ENCODE data around the gene PCDHA12. TPM values are rescaled to one million over a fixed set of nuclear protein-coding genes. Genes with fewer than 3 reads are reported as not detected.
"Not testable (repeated sequence)": the region's sequence is repeated elsewhere in the genome, so short reads cannot be mapped to it uniquely, and the experiment has no call there.

Gene PCDHA12
- total and polyA plus RNA-seq, 10 donors: 0.06 to 0.79 (median 0.22) TPM; not detected in 5

DNA sequence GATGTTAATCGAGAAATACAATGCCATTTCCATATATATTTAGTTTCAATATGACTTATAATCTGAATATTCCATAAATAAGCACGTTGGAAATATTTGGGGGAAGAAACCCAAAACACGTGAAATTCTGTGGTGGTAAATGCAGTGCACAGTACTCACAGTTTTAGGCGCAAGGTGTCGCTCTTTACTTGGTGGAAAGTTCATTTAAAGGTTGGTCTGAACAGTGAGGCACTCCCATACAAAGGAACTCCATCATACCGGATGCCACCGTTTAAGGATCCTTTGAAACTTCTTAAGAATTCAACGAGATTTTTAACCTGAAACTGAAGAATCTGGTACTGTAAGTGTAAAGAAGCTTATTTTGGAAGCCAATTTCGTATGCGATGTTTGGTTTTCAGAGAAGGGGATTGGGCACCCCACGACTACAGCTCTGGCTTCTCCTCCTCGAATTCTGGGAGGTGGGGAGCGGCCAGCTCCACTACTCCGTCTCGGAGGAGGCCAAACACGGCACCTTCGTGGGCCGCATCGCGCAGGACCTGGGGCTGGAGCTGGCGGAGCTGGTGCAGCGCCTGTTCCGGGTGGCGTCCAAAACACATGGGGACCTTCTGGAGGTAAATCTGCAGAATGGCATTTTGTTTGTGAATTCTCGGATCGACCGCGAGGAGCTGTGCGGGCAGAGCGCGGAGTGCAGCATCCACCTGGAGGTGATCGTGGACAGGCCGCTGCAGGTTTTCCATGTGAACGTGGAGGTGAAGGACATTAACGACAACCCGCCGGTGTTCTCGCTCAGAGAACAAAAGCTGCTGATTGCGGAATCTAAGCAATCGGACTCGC, 6.2 kb upstream of the PCDHA12 start, which contains the start of gene PCDHA11:
TSS of gene PCDHA11 (plus strand) at position 237 of the 834 bp plus-strand sequence. CDS start at position 384, 147 bp downstream.
- intact Hi-C loops (cut with DNase I; ENCODE audit: low total_unique reads): no loop called here
- Histone ChIP-seq H3K27ac (no peak within 1 kb of the TSS), H3K9me3 (peaks cover 0 to 41% (median 25%) of the 10 kb centered on the region in 8 donors), H3K4me1 (no peaks in the 10 kb centered on the region), H3K4me3 (peak within 1 kb of the TSS in 2 of 8 donors; percentile 21 to 35), H3K27me3 (replicated peaks in 1 of 7) (peaks cover 0 to 80% (median 8%) of the 10 kb centered on the region in 7 donors), H3K36me3 (no peaks in the 10 kb centered on the region)
- 17 to 29% (median 20%) methylated on average over 28 to 41 of the region's 41 CpGs for WGBS, 5 donors
- DNase-seq: no peak
- no peak for TF ChIP-seq POLR2A (IDR thresholded peaks at IDR 0.05)
- TF ChIP-seq, protein P1, sequence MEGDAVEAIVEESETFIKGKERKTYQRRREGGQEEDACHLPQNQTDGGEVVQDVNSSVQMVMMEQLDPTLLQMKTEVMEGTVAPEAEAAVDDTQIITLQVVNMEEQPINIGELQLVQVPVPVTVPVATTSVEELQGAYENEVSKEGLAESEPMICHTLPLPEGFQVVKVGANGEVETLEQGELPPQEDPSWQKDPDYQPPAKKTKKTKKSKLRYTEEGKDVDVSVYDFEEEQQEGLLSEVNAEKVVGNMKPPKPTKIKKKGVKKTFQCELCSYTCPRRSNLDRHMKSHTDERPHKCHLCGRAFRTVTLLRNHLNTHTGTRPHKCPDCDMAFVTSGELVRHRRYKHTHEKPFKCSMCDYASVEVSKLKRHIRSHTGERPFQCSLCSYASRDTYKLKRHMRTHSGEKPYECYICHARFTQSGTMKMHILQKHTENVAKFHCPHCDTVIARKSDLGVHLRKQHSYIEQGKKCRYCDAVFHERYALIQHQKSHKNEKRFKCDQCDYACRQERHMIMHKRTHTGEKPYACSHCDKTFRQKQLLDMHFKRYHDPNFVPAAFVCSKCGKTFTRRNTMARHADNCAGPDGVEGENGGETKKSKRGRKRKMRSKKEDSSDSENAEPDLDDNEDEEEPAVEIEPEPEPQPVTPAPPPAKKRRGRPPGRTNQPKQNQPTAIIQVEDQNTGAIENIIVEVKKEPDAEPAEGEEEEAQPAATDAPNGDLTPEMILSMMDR (IDR thresholded peaks at IDR 0.05 in 8 of 11, conservative IDR thresholded peaks at IDR 0.05 in 3 of 11): peak in 1 of 11 experiments; percentile 27
- TF ChIP-seq POLR2AphosphoS5 (IDR thresholded peaks at IDR 0.05): no peak

DNA sequence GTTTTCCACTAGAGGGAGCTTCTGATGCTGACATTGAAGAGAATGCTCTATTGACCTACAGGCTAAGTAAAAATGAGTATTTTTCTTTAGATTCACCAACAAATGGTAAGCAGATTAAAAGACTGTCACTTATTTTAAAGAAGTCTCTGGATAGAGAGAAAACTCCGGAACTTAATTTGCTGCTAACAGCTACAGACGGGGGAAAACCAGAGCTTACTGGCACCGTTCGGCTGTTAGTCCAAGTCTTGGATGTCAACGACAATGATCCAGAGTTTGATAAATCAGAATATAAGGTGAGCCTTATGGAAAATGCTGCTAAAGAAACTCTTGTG, 5.6 kb upstream of the PCDHA12 start:
- Histone ChIP-seq H3K4me3 (peak overlapping the region in 2 of 8 donors; percentile 21 to 35), H3K27me3 (replicated peaks in 1 of 7) (peaks cover 0 to 82% (median 11%) of the 10 kb centered on the region in 7 donors), H3K4me1 (no peaks in the 10 kb centered on the region), H3K36me3 (no peaks in the 10 kb centered on the region), H3K27ac (no peak overlapping the region), H3K9me3 (peaks cover 0 to 41% (median 25%) of the 10 kb centered on the region in 8 donors)
- TF ChIP-seq POLR2A (IDR thresholded peaks at IDR 0.05): no peak
- TF ChIP-seq POLR2AphosphoS5 (IDR thresholded peaks at IDR 0.05): no peak
- TF ChIP-seq, protein P1 (IDR thresholded peaks at IDR 0.05 in 8 of 11, conservative IDR thresholded peaks at IDR 0.05 in 3 of 11): peak in 1 of 11 experiments; percentile 12
- intact Hi-C loops (cut with DNase I; ENCODE audit: low total_unique reads): no loop called here
- no peak for DNase-seq
- WGBS, 5 donors: 51 to 65% (median 60%) methylated on average over 5 of the region's 5 CpGs

DNA sequence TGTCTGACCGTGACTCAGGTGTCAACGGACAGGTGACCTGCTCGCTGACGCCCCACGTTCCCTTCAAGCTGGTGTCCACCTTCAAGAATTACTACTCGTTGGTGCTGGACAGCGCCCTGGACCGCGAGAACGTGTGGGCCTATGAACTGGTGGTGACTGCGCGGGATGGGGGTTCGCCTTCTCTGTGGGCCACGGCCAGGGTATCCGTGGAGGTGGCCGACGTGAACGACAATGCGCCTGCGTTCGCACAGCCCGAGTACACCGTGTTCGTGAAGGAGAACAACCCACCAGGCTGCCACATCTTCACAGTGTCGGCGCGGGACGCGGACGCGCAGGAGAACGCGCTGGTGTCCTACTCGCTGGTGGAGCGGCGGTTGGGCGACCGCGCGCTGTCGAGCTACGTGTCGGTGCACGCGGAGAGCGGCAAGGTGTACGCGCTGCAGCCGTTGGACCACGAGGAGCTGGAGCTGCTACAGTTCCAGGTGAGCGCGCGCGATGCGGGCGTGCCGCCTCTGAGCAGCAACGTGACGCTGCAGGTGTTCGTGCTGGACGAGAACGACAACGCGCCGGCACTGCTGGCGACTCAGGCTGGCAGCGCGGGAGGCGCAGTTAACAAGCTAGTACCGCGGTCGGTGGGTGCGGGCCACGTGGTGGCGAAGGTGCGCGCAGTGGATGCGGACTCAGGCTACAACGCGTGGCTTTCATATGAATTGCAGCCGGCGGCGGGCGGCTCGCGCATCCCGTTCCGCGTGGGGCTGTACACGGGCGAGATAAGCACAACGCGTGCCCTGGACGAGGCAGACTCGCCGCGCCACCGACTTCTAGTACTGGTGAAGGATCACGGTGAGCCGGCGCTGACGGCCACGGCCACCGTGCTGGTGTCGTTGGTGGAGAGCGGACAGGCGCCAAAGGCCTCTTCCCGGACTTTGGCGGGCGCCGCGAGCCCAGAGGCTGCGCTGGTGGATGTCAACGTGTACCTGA, 4.6 kb upstream of the PCDHA12 start:
- Histone ChIP-seq H3K9me3 (peaks cover 0 to 46% (median 29%) of the 10 kb centered on the region in 8 donors), H3K4me1 (no peaks in the 10 kb centered on the region), H3K27me3 (replicated peaks in 1 of 7) (peaks cover 0 to 86% (median 12%) of the 10 kb centered on the region in 7 donors), H3K36me3 (no peaks in the 10 kb centered on the region), H3K27ac (no peak overlapping the region), H3K4me3 (no peak overlapping the region)
- TF ChIP-seq POLR2AphosphoS5 (IDR thresholded peaks at IDR 0.05): no peak
- TF ChIP-seq, protein P1 (IDR thresholded peaks at IDR 0.05 in 8 of 11, conservative IDR thresholded peaks at IDR 0.05 in 3 of 11): no peak
- TF ChIP-seq POLR2A (IDR thresholded peaks at IDR 0.05): no peak
- intact Hi-C loops (cut with DNase I; ENCODE audit: low total_unique reads): no loop called here
- no peak for DNase-seq
- WGBS, 5 donors: 49 to 63% (median 55%) methylated on average over 75 to 114 of the region's 114 CpGs

DNA sequence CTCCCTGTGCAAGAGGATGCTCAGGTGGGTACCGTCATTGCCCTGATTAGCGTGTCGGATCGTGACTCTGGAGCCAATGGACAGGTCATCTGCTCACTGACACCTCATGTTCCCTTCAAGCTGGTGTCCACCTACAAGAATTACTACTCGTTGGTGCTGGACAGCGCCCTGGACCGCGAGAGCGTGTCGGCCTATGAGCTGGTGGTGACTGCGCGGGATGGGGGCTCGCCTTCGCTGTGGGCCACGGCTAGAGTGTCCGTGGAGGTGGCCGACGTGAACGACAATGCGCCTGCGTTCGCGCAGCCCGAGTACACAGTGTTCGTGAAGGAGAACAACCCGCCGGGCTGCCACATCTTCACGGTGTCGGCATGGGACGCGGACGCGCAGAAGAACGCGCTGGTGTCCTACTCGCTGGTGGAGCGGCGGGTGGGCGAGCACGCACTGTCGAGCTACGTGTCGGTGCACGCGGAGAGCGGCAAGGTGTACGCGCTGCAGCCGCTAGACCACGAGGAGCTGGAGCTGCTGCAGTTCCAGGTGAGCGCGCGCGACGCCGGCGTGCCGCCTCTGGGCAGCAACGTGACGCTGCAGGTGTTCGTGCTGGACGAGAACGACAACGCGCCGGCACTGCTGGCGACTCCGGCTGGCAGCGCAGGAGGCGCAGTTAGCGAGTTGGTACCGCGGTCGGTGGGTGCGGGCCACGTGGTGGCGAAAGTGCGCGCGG, 1.6 kb downstream of the PCDHA12 start:
- DNase-seq; H3K4me1 ChIP-seq; intact Hi-C loops (cut with DNase I; ENCODE audit: low total_unique reads); H3K4me3 ChIP-seq; H3K27ac ChIP-seq; H3K36me3 ChIP-seq: not testable (repeated sequence)
- Histone ChIP-seq H3K27me3 (replicated peaks in 1 of 7) (peaks cover 0 to 91% (median 12%) of the 10 kb centered on the region in 7 donors), H3K9me3 (peaks cover 0 to 64% (median 25%) of the 10 kb centered on the region in 8 donors)
- WGBS, 5 donors: 43 to 62% (median 49%) methylated on average over 76 to 80 of the region's 80 CpGs

All from spleen (tissue), 11 donors.